ENCODE results near the gene CACNA1I. TPM values are rescaled to one million over a fixed set of nuclear protein-coding genes. Genes with fewer than 3 reads are reported as not detected.

The CACNA1I gene
- total and polyA plus RNA-seq, 2 experiments from 2014 or later, result 0.04 to 0.24 TPM

DNA sequence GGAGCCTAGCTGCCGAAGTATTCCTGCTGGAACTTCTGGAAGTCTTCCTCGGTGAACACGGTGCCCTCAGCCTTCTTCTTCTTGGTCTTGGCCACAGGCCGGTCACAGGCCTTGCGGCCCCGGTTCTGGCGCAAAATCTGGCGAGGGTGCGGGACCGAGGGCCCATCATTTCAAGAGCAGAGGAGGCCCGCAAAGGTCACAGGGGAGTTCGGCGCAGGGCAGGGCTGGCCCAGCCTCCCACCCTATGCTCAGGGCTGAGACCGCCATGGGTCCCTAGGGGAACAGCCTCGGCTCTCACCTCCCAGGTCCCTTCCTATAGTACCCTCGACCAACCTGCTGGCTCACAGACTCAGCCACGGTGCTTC, 41.1 kb upstream of the CACNA1I start:
- Histone ChIP-seq H3K4me1 (ENCODE audit: low read depth) (peaks cover 7% of the 10 kb centered on the region), H3K4me3 (no peak overlapping the region), H3K27me3 (no peaks in the 10 kb centered on the region), H3K27ac (no peak overlapping the region), H3K36me3 (no peaks in the 10 kb centered on the region), H3K9me3 (ENCODE audit: low read depth) (no peaks in the 10 kb centered on the region)
- no peak for DNase-seq (ENCODE audit: low read depth in 1 of 2, low spot score in 1 of 2)
- no peak for TF ChIP-seq CTCF (IDR thresholded peaks at IDR 0.05; ENCODE audit: low read depth, low read length)

GRCh38 chr22:39530116-39530515, 40.4 kb upstream of the CACNA1I start:
- TF ChIP-seq CTCF (IDR thresholded peaks at IDR 0.05; ENCODE audit: low read depth, low read length), result no peak
- DNase-seq (ENCODE audit: low read depth in 1 of 2, low spot score in 1 of 2), result no peak
- Histone ChIP-seq H3K9me3 (ENCODE audit: low read depth) (no peaks in the 10 kb centered on the region), H3K27ac (no peak overlapping the region), H3K4me1 (ENCODE audit: low read depth) (peaks cover 7% of the 10 kb centered on the region), H3K27me3 (no peaks in the 10 kb centered on the region), H3K4me3 (no peak overlapping the region), H3K36me3 (no peaks in the 10 kb centered on the region)

DNA sequence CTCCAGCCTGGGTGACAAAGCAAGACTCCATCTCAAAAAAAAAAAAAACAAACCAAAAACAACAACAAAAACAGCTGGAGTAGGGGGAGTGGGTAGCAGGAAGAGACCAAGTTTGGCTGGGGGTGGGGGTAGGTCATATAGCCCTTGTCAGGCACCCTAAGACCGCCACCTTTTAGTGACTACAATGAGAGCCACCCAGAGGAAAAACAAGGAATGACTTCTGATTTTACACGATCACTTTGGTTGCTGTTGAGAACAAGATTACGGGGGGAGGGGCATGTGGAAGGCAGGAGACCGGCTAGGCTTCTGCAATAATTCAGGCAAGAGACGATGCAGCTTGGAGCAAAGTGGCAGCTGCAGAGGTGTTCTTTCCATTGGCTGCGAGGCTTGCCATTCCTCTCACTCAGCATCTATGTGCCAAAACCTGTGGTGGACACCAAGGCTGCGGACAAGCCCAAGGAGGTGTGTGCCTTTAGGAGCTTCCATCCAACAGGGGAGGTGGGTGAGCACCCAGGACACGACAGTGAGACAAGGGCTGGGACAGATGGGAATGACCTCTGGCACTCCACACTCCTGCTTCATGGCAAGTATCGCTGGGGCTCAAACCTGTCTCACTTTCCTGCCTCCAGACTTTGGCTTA, 39.7 kb upstream of the CACNA1I start:
- peak; percentile 36 for TF ChIP-seq CTCF (IDR thresholded peaks at IDR 0.05; ENCODE audit: low read depth, low read length)
- no peaks in the 10 kb centered on the region for H3K27me3 ChIP-seq
- no peaks in the 10 kb centered on the region for H3K9me3 ChIP-seq (ENCODE audit: low read depth)
- H3K36me3 ChIP-seq, result no peaks in the 10 kb centered on the region
- DNase-seq (ENCODE audit: low read depth in 1 of 2, low spot score in 1 of 2), result peak; percentile 44 to 61
- H3K4me1 ChIP-seq (ENCODE audit: low read depth), result peaks cover 7% of the 10 kb centered on the region
- no peak overlapping the region for H3K27ac ChIP-seq
- H3K4me3 ChIP-seq, result no peak overlapping the region

DNA sequence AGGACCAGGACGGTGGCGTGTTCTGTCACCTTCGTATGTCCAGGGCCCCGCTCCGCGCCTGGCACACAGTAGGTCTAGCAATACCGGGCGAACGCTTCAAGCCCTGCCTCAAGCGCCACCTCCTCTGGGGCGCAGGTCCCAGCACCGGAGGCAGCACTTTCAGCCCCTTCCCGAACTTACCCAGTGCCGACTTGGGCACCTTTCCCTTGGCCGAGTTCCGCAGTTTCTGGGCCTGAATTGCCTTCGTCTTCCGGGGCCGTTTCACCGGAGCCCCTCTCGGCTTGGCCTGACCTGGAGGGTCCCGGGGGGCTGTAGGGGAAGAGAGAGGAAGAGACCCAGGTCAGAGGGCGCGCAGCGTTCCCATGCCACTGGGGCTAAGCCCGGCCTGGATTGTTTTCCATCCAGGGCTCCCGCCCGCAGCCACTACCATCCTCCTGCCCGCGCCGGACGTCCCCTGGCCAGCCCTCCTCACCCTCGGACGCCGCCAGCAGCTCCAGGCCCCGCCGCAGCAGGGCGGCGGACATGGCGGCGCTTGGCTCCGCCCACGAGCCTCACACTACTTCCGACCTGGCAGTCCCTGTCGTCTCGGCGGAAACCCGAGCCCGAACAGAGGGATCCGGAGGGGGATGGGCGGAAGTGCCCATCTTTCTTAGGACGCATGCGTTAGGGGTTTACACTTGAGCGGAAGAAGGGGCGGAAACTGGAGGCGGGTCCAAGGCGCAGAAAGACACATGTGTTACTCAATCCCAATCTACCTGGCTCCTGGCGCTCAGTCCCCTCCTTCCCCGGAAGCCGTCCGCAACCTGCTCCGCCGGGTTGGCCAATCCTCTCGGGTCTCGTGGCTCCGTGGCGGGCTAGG, 38.1 kb upstream of the CACNA1I start, which contains the start of gene RPS19BP1:
TSS of gene RPS19BP1 (minus strand) at position 534 of the 859 bp plus-strand sequence. CDS start at position 524, 10 bp downstream.
- H3K36me3 ChIP-seq, result no peaks in the 10 kb centered on the region
- no peaks in the 10 kb centered on the region for H3K27me3 ChIP-seq
- peak; percentile 100 for DNase-seq (ENCODE audit: low read depth in 1 of 2, low spot score in 1 of 2)
- peaks cover 7% of the 10 kb centered on the region for H3K4me1 ChIP-seq (ENCODE audit: low read depth)
- no peaks in the 10 kb centered on the region for H3K9me3 ChIP-seq (ENCODE audit: low read depth)
- TF ChIP-seq CTCF (IDR thresholded peaks at IDR 0.05; ENCODE audit: low read depth, low read length), result no peak
- peak within 1 kb of the TSS; percentile 74 for H3K27ac ChIP-seq
- H3K4me3 ChIP-seq, result peak within 1 kb of the TSS; percentile 71

- Histone ChIP-seq H3K4me3 (no peak overlapping the region), H3K36me3 (no peaks in the 10 kb centered on the region), H3K27ac (no peak overlapping the region), H3K27me3 (no peaks in the 10 kb centered on the region), H3K4me1 (ENCODE audit: low read depth) (peaks cover 7% of the 10 kb centered on the region), H3K9me3 (ENCODE audit: low read depth) (no peaks in the 10 kb centered on the region)
- TF ChIP-seq CTCF (IDR thresholded peaks at IDR 0.05; ENCODE audit: low read depth, low read length), result no peak
- no peak for DNase-seq (ENCODE audit: low read depth in 1 of 2, low spot score in 1 of 2)
Measured at GRCh38 chr22:39534092-39534506, 36.5 kb upstream of the CACNA1I start.

All from cardiac muscle cell (in vitro differentiated cells and primary cell).